GM21526 (cell line): Measurements from ENCODE around the gene STK24.

Source experiments
- ATAC-seq: cut with Tn5 transposase; IDR thresholded peaks from one replicate; pipeline ENCODE4 v1.9.1; 2021; ENCODE audit warnings: moderate library complexity; ENCODE audit not compliant: unreplicated experiment, low FRiP score

The STK24 gene

GRCh38 chr13:98494769-98495168 is 82.1 kb downstream of the STK24 start:
- ATAC-seq: no peak

GRCh38 chr13:98493042-98493712 is 83.7 kb downstream of the STK24 start:
- ATAC-seq: no peak

GRCh38 chr13:98492335-98493041 is 84.4 kb downstream of the STK24 start:
- no peak for ATAC-seq

DNA sequence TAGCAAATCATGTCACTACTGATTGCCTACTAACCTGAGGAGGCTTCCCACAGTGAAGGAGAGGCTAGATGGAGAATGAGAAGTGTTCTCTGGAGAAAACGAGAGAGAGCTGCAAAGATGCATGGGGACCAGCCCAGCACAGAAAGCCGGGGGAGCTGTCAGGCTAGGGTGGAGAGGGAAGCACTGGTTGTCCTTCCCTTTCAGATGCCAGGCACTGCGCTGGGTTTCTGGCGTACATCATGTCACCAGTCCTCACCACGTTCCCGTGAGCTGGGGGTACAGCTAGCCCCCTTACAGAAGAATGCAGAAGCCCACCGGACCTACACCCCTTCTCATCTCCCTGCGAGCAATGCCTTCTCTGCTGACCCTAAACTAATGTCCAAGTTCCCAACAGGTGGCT is 86.0 kb downstream of the STK24 start:
- ATAC-seq: no peak

GRCh38 chr13:98490195-98490836 is 86.6 kb downstream of the STK24 start:
- no peak for ATAC-seq

DNA sequence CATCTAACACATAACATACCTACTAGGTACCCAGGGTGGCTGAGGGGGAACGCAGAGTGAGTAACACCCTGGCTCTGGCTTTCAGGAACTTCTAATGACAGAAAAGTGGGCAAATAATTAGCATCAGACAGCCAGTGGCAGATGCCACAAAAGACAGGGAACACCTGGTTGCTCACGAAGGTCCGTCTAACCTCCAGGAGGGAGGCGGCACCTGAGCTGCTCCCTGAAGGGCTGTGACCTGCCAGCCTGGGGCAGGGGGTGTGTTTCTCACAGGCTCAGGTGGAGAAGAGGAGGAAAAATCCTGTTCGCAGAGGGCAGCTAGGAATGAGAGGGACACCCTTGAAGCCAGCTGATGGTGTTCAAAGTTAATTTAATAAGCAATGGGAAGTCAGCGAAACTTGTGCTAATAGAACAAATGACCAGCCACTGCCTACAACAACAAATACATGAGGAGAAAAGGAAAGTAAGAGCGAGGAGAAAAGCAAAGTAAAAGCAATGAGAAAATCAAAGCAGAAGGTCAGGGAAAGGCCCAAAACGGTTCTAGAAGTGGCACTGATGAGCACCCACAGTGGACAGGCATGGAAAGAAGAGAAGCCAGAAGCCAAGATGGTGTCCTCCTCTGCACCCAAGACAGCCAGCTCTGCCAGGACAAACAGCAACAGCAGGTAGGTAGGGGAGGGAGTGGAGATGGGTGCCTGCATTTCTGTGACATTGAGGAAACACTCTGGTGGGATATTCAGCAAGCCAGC is 87.3 kb downstream of the STK24 start:
- no peak for ATAC-seq

DNA sequence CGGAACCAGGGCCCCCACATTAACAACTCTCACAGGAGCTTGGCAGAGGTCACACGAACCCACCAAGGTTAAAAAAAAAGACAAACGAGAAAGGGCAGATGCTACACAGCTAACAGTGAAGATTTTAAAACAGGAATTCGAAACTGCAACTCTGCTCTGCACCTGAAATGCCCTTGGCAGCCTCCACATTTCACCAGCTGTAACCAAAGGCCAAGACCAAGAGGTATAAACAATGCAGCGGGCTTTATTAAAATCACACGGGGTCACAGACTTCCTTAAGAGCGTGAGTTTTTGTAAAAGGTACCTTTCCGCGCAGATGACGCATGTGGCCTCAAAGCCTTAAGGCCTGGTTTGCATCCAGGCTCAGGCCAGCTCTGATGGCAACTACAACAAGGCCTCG is 88.2 kb downstream of the STK24 start:
- peak; percentile 71 for ATAC-seq

DNA sequence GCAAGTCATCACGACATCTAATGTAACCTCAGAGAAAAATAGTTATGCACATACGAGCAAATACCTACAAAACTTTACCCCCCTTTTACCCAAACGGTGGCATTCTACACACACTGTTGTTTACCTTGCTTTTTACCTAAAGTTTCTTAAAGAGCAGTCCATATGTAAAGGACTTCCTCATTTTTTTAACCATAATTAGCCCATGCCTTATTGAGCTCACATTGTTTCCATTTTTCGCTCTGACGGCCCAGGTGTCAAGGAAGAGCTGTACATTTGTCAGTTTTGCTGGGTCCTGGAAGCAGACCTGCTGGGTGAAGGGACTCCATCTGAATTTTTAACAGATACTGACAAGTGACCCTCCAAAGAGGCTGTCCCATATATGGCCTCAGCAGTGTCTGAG is 89.4 kb downstream of the STK24 start:
- no peak for ATAC-seq

DNA sequence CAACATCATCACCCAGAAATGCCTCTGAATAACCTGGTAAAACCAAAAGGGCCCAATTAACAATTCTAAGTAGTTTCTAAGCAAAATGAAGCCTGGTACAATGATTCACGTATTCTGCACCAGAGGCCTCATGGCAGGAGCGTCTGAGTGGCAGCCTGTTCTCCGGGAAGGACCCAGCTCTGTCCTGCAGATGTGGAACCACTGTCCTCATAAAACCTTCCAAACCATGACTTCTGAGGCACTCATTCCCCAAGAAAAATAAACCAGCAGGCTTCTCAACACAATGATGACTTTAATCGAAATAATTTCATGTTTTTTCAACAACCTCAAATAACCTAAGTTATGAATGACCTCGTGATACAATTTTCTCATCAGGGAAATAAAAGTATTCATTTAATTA is 89.9 kb downstream of the STK24 start:
- no peak for ATAC-seq

DNA sequence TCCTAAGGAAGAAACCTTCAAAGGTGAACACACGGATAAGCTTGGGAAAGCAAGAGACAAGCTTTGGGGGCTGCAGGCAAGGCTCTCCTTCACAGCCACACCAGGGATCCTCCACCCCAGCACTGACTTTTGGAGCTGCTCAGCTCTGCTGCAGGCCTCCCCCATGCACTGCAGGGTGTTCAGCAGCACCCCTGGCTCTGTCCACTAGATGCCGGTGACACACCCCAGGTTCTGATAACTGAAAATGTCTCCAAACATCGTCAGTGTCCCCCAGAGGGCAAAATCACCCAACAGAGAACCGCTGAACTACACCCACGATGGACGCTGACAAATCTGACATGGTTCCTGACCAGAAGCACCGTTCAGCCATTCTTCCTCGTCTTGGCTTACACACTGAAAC is 90.5 kb downstream of the STK24 start:
- no peak for ATAC-seq

- ATAC-seq: no peak
These were observed 91.3 kb downstream of the STK24 start for GRCh38 chr13:98485561-98485960.

DNA sequence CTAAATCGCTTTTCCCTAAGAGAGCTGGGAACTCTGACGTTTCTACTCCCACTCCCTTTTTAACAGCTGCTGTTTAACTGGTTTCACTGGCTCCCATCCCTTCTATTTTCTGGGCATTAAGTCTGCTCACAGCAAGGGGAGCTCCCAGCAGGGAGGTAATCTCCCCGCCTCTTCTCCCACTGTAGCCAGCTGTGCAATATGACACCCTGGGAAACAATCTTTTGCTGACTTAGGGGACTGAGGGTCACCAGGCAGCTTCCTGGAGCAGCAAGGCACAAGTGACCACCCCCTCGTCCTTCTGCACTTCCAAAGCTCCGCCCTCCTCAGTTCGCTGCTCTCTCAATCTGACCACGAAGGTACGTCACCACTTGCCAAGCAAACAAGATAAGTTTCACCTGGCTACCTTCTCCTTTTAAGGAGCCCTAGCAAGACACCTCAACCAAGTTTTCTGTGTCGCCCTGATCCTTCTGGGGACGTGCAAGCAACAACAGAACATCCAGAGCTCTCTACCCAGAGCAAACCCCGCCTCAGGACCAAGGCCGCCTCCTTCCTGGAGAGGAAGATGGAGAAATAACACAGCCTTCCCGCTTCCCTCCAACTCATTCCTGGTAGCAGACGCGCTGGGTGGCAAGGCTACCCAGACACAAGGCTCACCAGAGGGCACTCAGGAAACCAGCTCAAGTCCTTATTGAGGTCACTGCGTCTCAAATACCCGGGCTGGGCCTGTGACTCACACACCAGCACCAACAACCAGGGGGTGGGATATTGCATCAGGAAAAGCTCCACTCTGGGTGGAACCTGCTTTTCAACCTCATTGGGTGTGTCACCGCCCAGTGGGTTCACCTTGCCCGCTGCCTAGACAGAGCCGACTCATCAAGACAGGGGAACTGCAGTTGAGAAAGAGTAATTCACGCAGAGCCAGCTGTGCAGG is 92.4 kb downstream of the STK24 start:
- no peak for ATAC-seq

DNA sequence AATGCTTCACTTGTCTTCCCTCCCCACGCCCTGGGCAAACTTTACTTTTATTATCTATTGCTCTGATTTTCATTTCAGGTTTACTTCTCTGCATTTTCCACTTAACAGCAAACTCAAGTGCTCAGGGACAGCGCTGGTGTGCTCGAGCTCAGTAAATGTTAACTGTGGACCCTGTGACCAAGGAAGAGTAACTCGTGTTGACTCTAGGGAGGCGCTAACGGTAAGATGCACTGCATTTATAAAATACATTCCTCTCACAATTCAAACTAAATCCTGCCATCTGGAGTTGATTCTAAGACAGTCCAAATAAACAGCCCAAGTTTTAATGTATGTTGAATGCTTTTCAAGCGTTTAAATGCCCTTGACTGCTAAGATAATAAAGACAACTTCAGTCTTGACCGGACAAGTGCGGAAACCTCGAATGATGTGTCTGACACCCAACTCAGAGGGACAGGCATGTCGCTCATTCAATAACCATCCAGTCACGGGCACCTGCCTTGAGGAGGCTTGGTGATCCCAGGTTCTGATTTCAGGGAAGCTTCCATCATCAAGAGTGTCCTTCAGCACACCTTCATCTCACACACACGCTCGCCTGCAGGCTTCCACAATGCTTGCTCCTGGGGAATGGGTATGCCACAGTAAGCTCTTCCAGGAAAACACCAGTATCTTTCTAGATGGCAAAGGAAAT is 93.2 kb downstream of the STK24 start:
- no peak for ATAC-seq

GRCh38 chr13:98482476-98483444 is 94.1 kb downstream of the STK24 start:
- no peak for ATAC-seq

- ATAC-seq: peak; percentile 37
These were observed 95.7 kb downstream of the STK24 start for GRCh38 chr13:98480915-98481877.

DNA sequence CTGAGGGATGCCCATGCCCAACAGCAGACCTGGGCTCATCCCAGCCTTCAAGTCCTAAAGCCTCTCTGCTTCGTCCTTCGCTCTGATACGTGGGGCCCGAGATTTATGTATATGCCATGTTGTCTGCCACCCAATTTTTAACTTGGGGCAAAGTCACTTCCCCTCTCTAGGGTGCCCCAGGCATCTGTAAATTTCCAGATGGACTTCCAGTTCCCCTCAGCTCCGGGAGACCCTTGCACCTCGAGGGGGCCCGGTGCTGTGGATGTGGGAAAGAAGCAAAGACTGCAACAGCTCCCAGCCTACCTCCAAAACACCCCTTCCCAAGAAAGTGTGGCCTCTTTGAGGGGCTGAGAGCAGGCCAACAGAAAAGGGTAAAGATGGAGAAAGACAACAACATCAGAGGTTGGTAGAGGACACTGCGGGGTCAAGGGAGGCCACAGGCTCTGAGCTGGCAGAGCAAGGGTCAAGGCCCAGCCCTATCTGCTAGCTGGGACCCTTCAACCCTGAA is 97.4 kb downstream of the STK24 start:
- ATAC-seq: no peak
